ENCODE measurements around the gene BHMT2.

BHMT2 gene

GRCh38 chr5:79112703-79113058 is 43.1 kb downstream of the BHMT2 start:
- DNase-seq (ENCODE audit: low read depth in 2 of 3, low spot score in 2 of 3): no peak

DNA sequence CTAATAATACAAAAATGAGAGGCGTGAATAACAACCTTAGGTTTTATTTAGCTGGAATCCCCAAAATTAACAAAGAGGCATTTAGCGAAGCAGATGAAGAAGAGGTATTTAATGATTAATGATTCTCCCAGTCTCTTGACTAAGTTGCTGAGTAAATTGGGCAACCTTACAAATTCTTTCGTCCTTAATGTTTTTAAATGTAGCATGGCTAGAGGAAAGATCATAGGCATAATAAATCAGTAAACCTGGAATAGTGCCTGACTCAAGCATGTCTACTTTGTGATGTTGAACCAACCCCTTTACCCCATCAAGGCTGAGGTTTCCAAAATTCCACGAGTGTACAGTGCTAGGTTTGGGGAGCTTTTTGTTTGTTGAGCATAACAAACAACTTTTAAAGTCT is 49.9 kb downstream of the BHMT2 start:
- no peak for DNase-seq (ENCODE audit: low read depth in 2 of 3, low spot score in 2 of 3)

GRCh38 chr5:79120221-79120620 is 50.7 kb downstream of the BHMT2 start:
- no peak for DNase-seq (ENCODE audit: low read depth in 2 of 3, low spot score in 2 of 3)

GRCh38 chr5:79122973-79123372 is 53.4 kb downstream of the BHMT2 start:
- DNase-seq (ENCODE audit: low read depth in 2 of 3, low spot score in 2 of 3): no peak

DNA sequence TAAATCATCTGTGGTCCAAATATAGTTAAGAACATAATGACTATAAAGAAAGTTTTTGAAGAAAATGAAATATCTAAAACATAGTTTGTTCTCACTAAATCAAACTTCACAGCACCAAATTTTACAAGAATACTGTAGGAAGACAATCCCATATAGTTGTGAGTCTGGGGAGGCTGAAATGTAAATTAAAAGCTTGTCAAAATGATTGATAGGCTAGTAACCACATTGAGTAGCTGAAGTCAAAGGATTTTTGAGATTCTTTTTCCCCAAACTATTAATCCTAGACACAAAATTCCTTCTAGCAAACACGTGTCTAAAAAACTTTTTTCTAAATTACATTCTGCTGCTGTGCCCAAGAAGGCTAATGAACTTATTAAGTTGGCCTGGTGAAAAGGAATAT is 55.0 kb downstream of the BHMT2 start:
- no peak for DNase-seq (ENCODE audit: low read depth in 2 of 3, low spot score in 2 of 3)

DNA sequence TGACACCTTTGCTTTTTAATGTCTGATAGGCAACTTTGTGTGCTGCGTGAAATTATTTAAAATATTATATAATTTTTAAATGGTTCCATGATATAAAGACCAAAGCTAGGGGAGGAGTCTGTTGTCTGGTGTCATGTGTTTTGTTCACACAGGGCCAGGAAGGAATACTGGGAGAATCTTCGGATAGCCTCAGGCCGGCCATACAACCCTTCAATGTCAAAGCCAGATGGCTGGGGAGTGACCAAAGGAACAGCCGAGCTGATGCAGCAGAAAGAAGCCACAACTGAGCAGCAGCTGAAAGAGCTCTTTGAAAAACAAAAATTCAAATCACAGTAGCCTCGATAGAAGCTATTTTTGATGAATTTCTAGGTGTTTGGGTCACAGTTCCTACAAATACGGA is 61.2 kb downstream of the BHMT2 start:
- DNase-seq (ENCODE audit: low read depth in 2 of 3, low spot score in 2 of 3): no peak

- DNase-seq (ENCODE audit: low read depth in 2 of 3, low spot score in 2 of 3): no peak
Observed at GRCh38 chr5:79133121-79133656, 63.6 kb downstream of the BHMT2 start.

GRCh38 chr5:79133657-79134451 is 64.3 kb downstream of the BHMT2 start:
- peak; percentile 20 to 29 (median 23) for DNase-seq (ENCODE audit: low read depth in 2 of 3, low spot score in 2 of 3)

DNA sequence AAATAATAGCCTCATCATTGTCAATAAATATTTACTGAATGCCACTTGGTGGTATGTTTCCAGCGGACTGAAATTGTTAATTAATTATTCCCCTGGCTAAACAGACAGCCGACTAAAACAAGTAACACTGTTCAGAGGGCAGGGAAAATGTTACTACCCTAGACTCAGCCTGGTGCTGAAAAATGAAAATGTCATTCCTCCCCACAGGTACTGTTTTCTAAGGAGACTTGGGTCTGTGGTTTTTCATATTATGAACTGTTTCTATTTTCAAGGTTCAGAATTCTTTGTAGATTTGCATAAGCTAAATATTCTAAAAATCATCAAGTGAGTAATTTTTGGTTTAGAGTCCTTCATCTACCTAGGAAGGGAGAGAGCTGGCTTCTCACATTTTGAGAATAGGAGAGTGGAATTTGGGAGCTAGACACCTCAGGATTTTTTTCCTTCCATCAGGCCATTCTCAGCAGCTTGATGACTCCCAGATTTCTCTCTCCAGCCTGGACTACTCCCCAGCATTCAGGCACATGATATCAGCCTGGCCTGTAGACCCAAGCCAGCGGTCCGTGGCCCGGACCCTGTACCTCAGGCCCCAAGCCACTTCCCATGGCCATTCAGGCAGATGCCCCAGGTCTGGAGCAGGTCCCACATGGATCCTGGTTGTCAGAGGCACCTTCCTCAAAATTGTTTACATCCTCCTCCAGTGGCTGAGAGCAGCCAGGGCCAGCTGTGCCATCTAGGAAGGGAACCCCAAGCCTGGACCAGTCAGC is 66.4 kb downstream of the BHMT2 start:
- DNase-seq (ENCODE audit: low read depth in 2 of 3, low spot score in 2 of 3): no peak

DNA sequence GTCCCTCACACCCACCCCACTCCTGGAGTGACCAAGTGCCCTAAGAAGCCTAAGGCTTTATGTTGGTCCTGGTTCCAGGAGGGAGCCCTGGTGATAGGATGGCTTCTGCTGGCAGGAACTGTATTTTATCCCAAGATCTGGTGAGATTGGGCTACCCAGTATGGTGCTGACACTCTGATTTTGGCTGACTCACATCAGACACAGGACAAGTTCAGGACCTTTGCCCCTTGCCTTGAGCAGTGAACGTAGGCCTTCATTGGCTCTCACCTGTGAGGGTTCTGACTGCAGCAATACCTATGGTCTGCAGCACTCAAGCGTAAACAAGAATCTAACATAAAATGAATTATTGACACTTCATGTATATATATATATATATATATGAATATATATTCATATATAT is 67.1 kb downstream of the BHMT2 start:
- no peak for DNase-seq (ENCODE audit: low read depth in 2 of 3, low spot score in 2 of 3)
